GM11168 (cell line): ENCODE measurements around the gene SLC35A3.
"Not testable (repeated sequence)": the region's sequence is repeated elsewhere in the genome, so short reads cannot be mapped to it uniquely, and the experiment has no call there.

Experiments used
- in situ Hi-C: fragments of 300-500 bp; cut with MboI; formaldehyde crosslinking; loops from one replicate; pipeline ENCODE4 v1.12.0; 2022; ENCODE audit warnings: low sequenced_read_pairs; ENCODE audit not compliant: unreplicated experiment

Gene SLC35A3

GRCh38 chr1:99970713-99971255, 988 bp downstream of the SLC35A3 start:
- in situ Hi-C loops: no loop called here

GRCh38 chr1:99972066-99972465, 2.3 kb downstream of the SLC35A3 start:
- in situ Hi-C loops: not testable (repeated sequence)

- in situ Hi-C loops: no loop called here
Measured at GRCh38 chr1:99975529-99975928, 5.7 kb downstream of the SLC35A3 start.

- in situ Hi-C loops: not testable (repeated sequence)
Measured at GRCh38 chr1:99977326-99977725, 7.5 kb downstream of the SLC35A3 start.

- in situ Hi-C loops: no loop called here
Measured at GRCh38 chr1:99978218-99978617, 8.4 kb downstream of the SLC35A3 start.

- in situ Hi-C loops: no loop called here
Measured at GRCh38 chr1:99979091-99979490, 9.3 kb downstream of the SLC35A3 start.

- in situ Hi-C loops: no loop called here
Measured at GRCh38 chr1:99980928-99981327, 11.1 kb downstream of the SLC35A3 start.

GRCh38 chr1:99986656-99987225, 16.9 kb downstream of the SLC35A3 start:
- in situ Hi-C loops: no loop called here

- in situ Hi-C loops: no loop called here
Measured at GRCh38 chr1:99988210-99988765, 18.5 kb downstream of the SLC35A3 start.

- in situ Hi-C loops: no loop called here
Measured at GRCh38 chr1:99992044-99992722, 22.4 kb downstream of the SLC35A3 start.

GRCh38 chr1:99992760-99993467, 23.1 kb downstream of the SLC35A3 start:
- in situ Hi-C loops: no loop called here

GRCh38 chr1:99993468-99993845, 23.7 kb downstream of the SLC35A3 start:
- in situ Hi-C loops: no loop called here

- in situ Hi-C loops: no loop called here
Measured at GRCh38 chr1:99994496-99994895, 24.7 kb downstream of the SLC35A3 start.

- in situ Hi-C loops: no loop called here
Measured at GRCh38 chr1:99996951-99997350, 27.2 kb downstream of the SLC35A3 start.

- in situ Hi-C loops: no loop called here
Measured at GRCh38 chr1:100001462-100001861, 31.7 kb downstream of the SLC35A3 start.

GRCh38 chr1:100005424-100005823, 35.6 kb downstream of the SLC35A3 start:
- in situ Hi-C loops: no loop called here

GRCh38 chr1:100006688-100007087, 36.9 kb downstream of the SLC35A3 start:
- in situ Hi-C loops: no loop called here

GRCh38 chr1:100009458-100009857, 39.7 kb downstream of the SLC35A3 start:
- in situ Hi-C loops: no loop called here

- in situ Hi-C loops: no loop called here
Measured at GRCh38 chr1:100010804-100011203, 41.0 kb downstream of the SLC35A3 start.

GRCh38 chr1:100019220-100019619, 49.4 kb downstream of the SLC35A3 start:
- in situ Hi-C loops: no loop called here

- in situ Hi-C loops: no loop called here
Measured at GRCh38 chr1:100023482-100023881, 53.7 kb downstream of the SLC35A3 start.
